ENCODE data around the gene ENG.

Gene ENG

DNA sequence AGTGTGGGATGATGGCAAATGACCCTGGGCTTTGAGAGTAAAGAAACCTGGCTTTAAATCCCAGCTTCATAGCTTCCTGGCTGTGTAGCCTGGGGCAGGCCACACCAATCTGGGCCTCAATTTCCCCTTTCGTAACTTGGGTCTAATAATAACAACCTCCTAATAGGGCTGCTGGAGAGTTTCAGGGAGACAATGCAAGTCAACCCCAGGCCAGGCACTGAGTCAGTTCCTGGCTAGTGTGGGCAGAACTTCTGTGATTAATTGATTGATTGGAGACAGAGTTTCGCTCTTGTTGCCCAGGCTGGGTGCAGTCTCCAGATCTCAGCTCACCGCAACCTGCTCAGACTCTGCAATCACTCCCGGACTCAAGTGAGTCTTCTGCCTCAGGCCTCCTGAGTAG lies 72.7 kb downstream of the ENG start:
- no peak for TF ChIP-seq GATA3 (IDR thresholded peaks at IDR 0.05; ENCODE audit: low read depth, low read length)
- no peak for TF ChIP-seq GATA2 (IDR thresholded peaks at IDR 0.05; ENCODE audit: low read depth, low read length)

GRCh38 chr9:127780126-127780885 lies 74.2 kb downstream of the ENG start:
- no peak; the same call in 1 of the 2 replicates for TF ChIP-seq GATA3 (IDR thresholded peaks at IDR 0.05; ENCODE audit: low read depth, low read length)
- TF ChIP-seq GATA2 (IDR thresholded peaks at IDR 0.05; ENCODE audit: low read depth, low read length), result peak; percentile 93

- no peak for TF ChIP-seq GATA3 (IDR thresholded peaks at IDR 0.05; ENCODE audit: low read depth, low read length)
- no peak for TF ChIP-seq GATA2 (IDR thresholded peaks at IDR 0.05; ENCODE audit: low read depth, low read length)
Observed at GRCh38 chr9:127779136-127779981, 75.1 kb downstream of the ENG start.

DNA sequence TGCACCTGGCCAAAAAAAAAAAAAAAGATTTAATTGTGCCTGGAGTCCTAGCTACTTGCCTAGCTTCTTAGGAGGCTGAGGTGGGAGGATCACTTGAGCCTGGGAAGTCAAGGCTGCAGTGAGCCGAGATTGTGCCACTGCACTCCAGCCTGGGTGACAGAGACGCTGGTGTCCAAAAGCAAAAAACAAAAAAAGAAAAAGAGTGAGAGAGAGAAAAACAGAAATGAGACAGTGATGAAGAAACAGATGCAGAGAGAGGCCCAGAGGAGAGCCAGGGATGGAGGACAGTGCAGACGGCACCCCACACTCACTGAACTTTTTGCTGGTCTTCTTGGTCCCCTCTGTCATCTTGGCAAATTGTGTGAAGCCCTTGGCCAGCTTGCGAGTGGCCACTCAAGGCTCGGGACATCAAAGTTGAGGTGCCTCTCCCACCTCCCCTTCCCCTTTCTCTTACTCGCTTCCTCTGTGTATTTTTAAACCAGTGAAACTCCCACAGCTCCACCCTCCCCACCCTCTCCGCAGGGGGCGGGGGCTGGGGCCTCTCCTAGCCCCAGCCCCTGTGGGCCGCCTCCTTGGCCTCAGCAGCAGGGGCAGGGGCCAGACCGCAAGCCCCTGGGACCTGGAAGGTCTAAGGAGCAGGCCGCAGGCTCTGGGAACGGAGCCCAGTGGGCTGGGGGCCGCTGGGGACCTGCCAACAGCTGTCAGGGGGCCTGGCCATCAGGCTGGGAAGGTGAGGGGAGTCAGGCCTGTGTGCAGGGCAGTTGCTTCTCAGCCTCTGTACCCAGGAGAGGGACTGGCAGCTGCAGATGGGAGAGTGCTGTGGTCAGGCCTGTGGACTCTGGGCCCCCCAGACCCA lies 76.0 kb downstream of the ENG start, which contains the start of gene SH2D3C:
TSS of gene SH2D3C (minus strand) at position 387 of the 856 bp plus-strand sequence. CDS start at position 348, 39 bp downstream.
- TF ChIP-seq GATA3 (IDR thresholded peaks at IDR 0.05; ENCODE audit: low read depth, low read length) (no peak), GATA2 (IDR thresholded peaks at IDR 0.05; ENCODE audit: low read depth, low read length) (no peak)

DNA sequence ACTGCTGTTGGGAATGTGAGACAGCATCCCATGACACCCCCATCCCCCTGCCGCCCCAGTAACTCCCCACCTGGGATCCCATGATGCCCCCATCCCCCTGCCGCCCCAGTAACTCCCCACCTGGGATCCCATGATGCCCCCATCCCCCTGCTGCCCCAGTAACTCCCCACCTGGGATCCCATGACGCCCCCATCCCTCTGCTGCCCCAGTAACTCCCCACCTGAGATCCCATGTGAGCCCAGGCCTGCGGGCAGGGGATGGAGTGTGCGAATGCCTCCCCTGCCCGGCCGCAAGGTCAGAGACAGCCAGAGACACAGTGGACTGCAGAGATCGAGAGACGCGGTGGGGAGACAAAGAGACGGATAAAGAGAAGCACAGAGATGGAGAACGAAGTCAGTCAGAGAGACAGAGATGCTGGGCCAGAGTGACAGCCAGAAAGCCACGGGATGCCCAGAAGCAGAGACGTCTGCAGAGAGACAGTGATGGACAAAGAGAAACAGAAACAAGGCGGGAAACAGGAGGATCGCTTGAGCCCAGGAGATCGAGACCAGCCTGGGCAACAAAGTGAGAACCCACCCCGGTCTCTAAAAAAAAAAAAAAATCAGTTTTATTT lies 77.0 kb downstream of the ENG start:
- TF ChIP-seq GATA3 (IDR thresholded peaks at IDR 0.05; ENCODE audit: low read depth, low read length), result no peak
- TF ChIP-seq GATA2 (IDR thresholded peaks at IDR 0.05; ENCODE audit: low read depth, low read length), result no peak

GRCh38 chr9:127776924-127777289 lies 77.6 kb downstream of the ENG start:
- no peak for TF ChIP-seq GATA3 (IDR thresholded peaks at IDR 0.05; ENCODE audit: low read depth, low read length)
- TF ChIP-seq GATA2 (IDR thresholded peaks at IDR 0.05; ENCODE audit: low read depth, low read length), result no peak

- no peak for TF ChIP-seq GATA2 (IDR thresholded peaks at IDR 0.05; ENCODE audit: low read depth, low read length)
Observed at GRCh38 chr9:127776195-127776923, 78.1 kb downstream of the ENG start.

GRCh38 chr9:127773981-127774380 lies 80.5 kb downstream of the ENG start:
- TF ChIP-seq GATA2 (IDR thresholded peaks at IDR 0.05; ENCODE audit: low read depth, low read length) (no peak), GATA3 (IDR thresholded peaks at IDR 0.05; ENCODE audit: low read depth, low read length) (no peak)

- TF ChIP-seq GATA2 (IDR thresholded peaks at IDR 0.05; ENCODE audit: low read depth, low read length) (no peak), GATA3 (IDR thresholded peaks at IDR 0.05; ENCODE audit: low read depth, low read length) (no peak)
Observed at GRCh38 chr9:127773272-127773671, 81.2 kb downstream of the ENG start.

- TF ChIP-seq GATA3 (IDR thresholded peaks at IDR 0.05; ENCODE audit: low read depth, low read length), result no peak
- TF ChIP-seq GATA2 (IDR thresholded peaks at IDR 0.05; ENCODE audit: low read depth, low read length), result no peak
Observed at GRCh38 chr9:127772603-127773002, 81.9 kb downstream of the ENG start.

GRCh38 chr9:127771570-127772189 lies 82.8 kb downstream of the ENG start:
- no peak for TF ChIP-seq GATA3 (IDR thresholded peaks at IDR 0.05; ENCODE audit: low read depth, low read length)
- TF ChIP-seq GATA2 (IDR thresholded peaks at IDR 0.05; ENCODE audit: low read depth, low read length), result no peak

- TF ChIP-seq GATA2 (IDR thresholded peaks at IDR 0.05; ENCODE audit: low read depth, low read length) (no peak), GATA3 (IDR thresholded peaks at IDR 0.05; ENCODE audit: low read depth, low read length) (no peak)
Observed at GRCh38 chr9:127770905-127771569, 83.4 kb downstream of the ENG start.
